ENCODE data around the gene TCF4. TPM values are rescaled to one million over a fixed set of nuclear protein-coding genes. Genes with fewer than 3 reads are reported as not detected.

Gene TCF4
- total RNA-seq, 1 experiment from 2014 or later: 104 TPM

- no peak for TF ChIP-seq ZBTB43 (CRISPR knock-in tag; IDR thresholded peaks at IDR 0.05)
Observed at GRCh38 chr18:55608497-55608896, 20.5 kb upstream of the TCF4 start (continued).

GRCh38 chr18:55607773-55608172 is 19.8 kb upstream of the TCF4 start:
- ChIA-PET CTCF (no interaction called here), POLR2A (interaction anchor here (0.5 kb wide), 1 partner anchor 23 kb away, joined by 4 read pairs; no protein-coding TSS in a partner anchor)
- Mint-ChIP-seq H3K4me3 (no peak overlapping the region), H3K4me1 (0 out of 2 replicates have a peak, but pooled peaks cover 2% of the 10 kb centered on the region), H3K36me3 (no peaks in the 10 kb centered on the region), H3K27ac (no peak overlapping the region), H3K27me3 (ENCODE audit: low read depth) (no peaks in the 10 kb centered on the region), H3K9me3 (no peaks in the 10 kb centered on the region)
- ATAC-seq (no peak), DNase-seq (ENCODE audit: low spot score) (no peak)
- no peak for TF ChIP-seq AFF4 (CRISPR knock-in tag; IDR thresholded peaks at IDR 0.05; ENCODE audit: borderline replicate concordance)
- no peak for TF ChIP-seq GRHL2 (CRISPR knock-in tag; IDR thresholded peaks at IDR 0.05; ENCODE audit: insufficient replicate concordance, severe bottlenecking)
- TF ChIP-seq CDX4 (CRISPR knock-in tag; IDR thresholded peaks at IDR 0.05; ENCODE audit: borderline replicate concordance): no peak
- TF ChIP-seq TEAD1 (CRISPR knock-in tag; IDR thresholded peaks at IDR 0.05): no peak
- no peak for TF ChIP-seq ERG (CRISPR knock-in tag; IDR thresholded peaks at IDR 0.05)

GRCh38 chr18:55605733-55606338 is 17.8 kb upstream of the TCF4 start:
- DNase-seq (ENCODE audit: low spot score): no peak
- H3K27ac Mint-ChIP-seq: no peak overlapping the region
- TF ChIP-seq ZNF423 (CRISPR knock-in tag; IDR thresholded peaks at IDR 0.05) (no peak), GABPB1 (CRISPR knock-in tag; IDR thresholded peaks at IDR 0.05) (no peak), JAZF1 (CRISPR knock-in tag; IDR thresholded peaks at IDR 0.05) (no peak), RELA (CRISPR knock-in tag; IDR thresholded peaks at IDR 0.05; ENCODE audit: borderline replicate concordance) (no peak), ZNF281 (CRISPR knock-in tag; IDR thresholded peaks at IDR 0.05) (no peak), FOXK1 (CRISPR knock-in tag; IDR thresholded peaks at IDR 0.05) (no peak), JUN (CRISPR knock-in tag; IDR thresholded peaks at IDR 0.05) (no peak), PRDM15 (CRISPR knock-in tag; IDR thresholded peaks at IDR 0.05) (no peak), ZNF121 (CRISPR knock-in tag; IDR thresholded peaks at IDR 0.05) (no peak), MYBL2 (CRISPR knock-in tag; IDR thresholded peaks at IDR 0.05) (no peak), ZNF512 (CRISPR knock-in tag; IDR thresholded peaks at IDR 0.05; ENCODE audit: borderline replicate concordance) (no peak)

More at GRCh38 chr18:55605733-55606338, 17.8 kb upstream of the TCF4 start:
- no peak for ATAC-seq
- CTCF ChIA-PET: no interaction called here
- Mint-ChIP-seq H3K36me3 (no peaks in the 10 kb centered on the region), H3K4me1 (0 out of 2 replicates have a peak, but pooled peaks cover 2% of the 10 kb centered on the region), H3K9me3 (no peaks in the 10 kb centered on the region), H3K27me3 (ENCODE audit: low read depth) (no peaks in the 10 kb centered on the region), H3K4me3 (no peak overlapping the region)
- POLR2A ChIA-PET: no interaction called here

All from WTC11 (cell line).